HG02970 (cell line): ENCODE data around the gene PARD6A.
A peak's percentile ranks its signal among the peaks of the same experiment; 100 is the strongest.

Source experiments
- ATAC-seq: cut with Tn5 transposase; IDR thresholded peaks from one replicate; pipeline ENCODE4 v1.9.1; 2021; ENCODE audit warnings: mild to moderate bottlenecking, moderate library complexity, moderate number of reproducible peaks; ENCODE audit not compliant: unreplicated experiment, low FRiP score

Gene PARD6A

DNA sequence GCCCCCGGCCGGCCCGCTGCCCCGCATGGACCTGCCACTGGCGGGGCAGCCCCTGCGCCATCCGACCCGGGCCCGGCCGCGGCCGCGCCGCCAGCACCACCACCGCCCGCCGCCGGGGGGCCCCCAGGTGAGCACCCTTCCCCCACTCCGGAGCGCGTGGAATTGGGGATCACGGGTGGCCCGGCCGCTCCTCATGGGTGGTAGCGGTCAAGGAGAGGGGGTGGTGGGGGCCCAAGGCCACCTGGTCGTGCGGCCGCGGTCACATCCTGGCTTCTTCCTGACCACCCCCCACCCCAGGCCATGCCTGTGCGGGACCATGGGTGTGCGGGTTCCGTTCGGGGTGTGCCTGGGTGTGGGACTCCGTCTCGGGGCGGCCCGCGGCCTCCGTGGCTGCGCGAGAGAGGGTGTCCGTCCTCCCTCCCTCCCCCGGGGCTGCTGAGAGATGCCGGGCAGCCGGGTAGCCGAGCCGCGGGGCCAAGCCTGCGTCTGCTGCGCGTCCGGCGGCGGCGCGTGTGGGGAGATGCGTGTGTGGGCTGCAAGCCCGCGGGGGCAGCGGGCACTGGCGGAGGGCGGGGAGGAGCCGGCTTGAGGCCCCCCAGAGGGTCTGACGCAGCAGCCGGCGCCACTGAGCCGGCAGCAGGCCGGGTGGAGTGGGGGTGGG lies 7.5 kb upstream of the PARD6A start:
- no peak for ATAC-seq

DNA sequence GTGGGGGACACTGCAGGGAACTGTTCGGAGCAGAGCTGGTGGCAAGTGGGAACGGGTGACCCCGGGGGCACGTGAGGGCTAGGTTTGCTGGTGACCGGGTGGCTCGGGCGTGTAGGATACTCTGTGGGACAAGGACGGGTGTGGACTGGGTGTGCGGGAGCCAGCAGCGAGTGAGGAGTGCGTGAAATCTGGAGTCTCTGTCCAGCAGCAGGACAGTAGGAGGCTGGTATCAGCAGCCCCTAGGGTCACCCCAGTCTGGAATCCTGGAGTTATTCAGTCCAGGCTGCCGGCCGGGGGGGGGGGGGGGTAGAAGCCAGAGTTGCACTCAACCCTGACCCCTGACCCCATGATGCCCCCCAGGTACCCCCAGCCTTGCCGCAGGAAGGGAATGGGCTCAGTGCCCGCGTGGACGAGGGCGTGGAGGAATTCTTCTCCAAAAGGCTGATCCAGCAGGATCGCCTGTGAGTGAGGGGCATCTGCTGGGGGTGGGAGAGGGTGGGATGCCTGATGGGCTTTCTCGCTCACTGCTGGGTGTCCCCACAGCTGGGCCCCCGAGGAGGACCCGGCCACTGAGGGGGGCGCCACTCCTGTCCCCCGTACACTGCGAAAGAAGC lies 6.9 kb upstream of the PARD6A start:
- no peak for ATAC-seq

GRCh38 chr16:67654403-67654911 lies 6.3 kb upstream of the PARD6A start:
- ATAC-seq: no peak

GRCh38 chr16:67655363-67655762 lies 5.4 kb upstream of the PARD6A start:
- no peak for ATAC-seq

DNA sequence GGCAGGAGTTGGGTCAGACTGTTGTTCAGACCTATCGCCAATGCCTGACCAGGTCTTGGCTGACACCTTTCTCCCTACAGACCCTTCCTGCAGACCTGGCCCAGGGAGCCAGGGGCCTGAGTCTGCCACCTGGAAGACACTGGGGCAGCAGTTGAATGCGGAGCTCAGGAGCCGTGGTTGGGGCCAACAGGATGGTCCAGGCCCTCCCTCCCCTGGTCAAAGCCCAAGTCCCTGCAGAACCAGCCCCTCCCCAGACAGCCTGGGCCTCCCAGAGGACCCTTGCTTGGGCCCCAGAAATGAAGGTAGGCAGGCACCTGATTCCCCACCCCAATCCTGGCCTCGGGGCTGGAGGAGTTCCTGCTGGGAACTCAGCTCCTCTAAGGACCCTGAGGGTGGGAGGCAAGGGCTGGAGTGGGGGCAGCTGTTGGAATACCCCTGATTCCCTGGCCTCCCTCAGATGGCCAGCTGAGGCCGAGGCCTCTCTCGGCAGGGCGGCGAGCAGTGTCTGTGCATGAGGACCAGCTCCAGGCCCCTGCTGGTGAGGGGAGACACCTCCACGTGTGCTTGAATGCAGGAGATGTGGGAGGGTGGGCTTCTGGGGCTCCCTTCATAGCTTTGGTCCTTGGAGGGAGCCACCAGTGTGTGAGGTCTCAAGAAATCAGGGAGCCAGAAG lies 4.3 kb upstream of the PARD6A start:
- no peak for ATAC-seq

GRCh38 chr16:67657017-67657608 lies 3.6 kb upstream of the PARD6A start:
- no peak for ATAC-seq

- no peak for ATAC-seq
Measured at GRCh38 chr16:67657751-67658518, 2.8 kb upstream of the PARD6A start.

- no peak for ATAC-seq
Measured at GRCh38 chr16:67658849-67659674, 1.7 kb upstream of the PARD6A start.

GRCh38 chr16:67659675-67660563 lies 841 bp upstream of the PARD6A start, which contains the start of gene ACD:
ACD (minus strand) TSS chr16:67660260; CDS start chr16:67660220, 40 bp downstream.
- peak; percentile 63 for ATAC-seq

DNA sequence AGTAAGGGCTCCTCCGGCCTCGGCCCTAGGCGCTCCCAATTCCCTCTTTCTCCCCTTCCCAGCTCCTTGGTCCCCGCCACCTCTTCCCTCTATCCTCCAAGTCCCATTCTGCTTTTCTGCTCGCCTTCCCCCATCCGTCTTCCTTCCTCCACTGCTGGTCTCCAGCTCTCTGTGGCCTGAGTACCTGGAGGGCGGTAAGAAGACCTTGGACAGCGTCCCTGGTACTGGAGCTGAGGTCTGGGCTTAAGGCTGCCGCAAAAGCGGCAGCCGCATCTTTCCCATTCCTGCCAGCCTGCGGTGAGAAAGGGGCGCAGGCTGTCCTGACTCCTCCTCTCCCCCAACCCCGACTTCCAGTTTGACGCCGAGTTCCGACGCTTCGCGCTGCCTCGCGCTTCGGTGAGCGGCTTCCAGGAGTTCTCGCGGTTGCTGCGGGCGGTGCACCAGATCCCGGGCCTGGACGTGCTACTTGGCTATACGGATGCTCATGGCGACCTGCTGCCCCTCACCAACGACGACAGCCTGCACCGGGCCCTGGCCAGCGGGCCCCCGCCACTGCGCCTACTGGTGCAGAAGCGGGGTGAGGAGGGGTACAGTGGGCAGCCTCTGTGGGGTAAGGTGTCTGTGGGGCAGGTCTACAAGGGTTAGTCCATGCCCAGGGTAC lies 471 bp downstream of the PARD6A start:
- no peak for ATAC-seq

DNA sequence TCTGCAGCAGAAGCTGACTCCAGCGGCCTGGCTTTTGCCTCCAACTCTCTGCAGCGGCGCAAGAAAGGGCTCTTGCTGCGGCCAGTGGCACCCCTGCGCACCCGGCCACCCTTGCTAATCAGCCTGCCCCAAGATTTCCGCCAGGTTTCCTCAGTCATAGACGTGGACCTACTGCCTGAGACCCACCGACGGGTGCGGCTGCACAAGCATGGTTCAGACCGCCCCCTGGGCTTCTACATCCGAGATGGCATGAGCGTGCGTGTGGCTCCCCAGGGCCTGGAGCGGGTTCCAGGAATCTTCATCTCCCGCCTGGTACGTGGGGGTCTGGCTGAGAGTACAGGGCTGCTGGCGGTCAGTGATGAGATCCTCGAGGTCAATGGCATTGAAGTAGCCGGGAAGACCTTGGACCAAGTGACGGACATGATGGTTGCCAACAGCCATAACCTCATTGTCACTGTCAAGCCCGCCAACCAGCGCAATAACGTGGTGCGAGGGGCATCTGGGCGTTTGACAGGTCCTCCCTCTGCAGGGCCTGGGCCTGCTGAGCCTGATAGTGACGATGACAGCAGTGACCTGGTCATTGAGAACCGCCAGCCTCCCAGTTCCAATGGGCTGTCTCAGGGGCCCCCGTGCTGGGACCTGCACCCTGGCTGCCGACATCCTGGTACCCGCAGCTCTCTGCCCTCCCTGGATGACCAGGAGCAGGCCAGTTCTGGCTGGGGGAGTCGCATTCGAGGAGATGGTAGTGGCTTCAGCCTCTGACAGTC lies 1.3 kb downstream of the PARD6A start:
- ATAC-seq: no peak

DNA sequence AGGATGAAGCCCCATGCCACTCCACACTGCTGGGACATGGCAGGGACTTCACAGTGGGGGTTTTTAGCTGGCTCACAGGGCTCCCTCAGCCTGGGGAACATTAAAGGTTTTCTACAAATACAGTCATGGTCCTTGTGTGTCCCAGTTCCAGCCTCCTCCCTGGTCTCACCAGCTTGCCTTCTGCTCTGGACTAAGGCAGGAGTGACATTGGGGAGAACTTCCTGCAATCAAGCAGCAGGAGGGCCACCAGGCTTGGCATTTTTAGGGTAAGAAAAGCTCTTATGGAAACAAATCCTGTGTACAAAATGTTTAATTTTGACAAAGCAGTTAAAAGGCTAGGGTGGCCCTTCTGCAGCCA lies 1.9 kb downstream of the PARD6A start:
- ATAC-seq: no peak

DNA sequence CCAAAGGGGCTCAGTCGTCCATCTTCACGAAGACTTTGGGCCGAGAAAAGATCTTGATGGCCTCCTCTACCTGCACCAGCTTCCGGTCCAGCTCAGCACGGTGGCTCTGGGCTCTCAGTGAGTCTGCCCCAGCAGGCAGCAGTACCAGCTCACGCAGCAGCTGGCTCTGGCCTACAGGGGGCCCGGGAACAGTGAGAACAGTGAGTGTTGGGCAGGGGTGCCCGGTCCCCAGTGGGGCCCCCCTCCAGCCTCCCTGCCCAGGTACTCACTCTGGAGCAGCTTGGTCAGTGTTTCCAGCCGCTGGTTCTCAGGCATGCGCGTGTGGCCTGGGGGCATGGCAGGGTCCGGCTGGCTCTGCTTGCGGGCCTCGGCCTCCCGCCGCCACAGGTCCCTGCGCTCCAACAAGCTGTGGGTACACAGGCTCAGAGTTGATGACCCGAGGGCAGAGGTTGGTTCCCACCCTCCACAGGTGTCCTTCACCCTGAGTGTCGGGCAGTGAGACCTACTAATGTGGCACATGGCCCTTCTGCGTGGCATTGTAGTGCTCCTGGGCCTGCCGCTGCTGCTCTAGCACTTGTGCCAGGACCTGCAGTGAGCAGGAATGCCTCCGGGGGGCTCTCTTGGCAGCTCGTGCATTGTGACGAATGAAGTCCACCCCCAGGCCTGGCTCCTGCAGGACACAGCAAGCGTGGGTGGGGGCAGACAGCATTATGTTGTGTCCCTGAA lies 2.6 kb downstream of the PARD6A start:
- no peak for ATAC-seq

- no peak for ATAC-seq
Measured at GRCh38 chr16:67663877-67664222, 3.1 kb downstream of the PARD6A start.

DNA sequence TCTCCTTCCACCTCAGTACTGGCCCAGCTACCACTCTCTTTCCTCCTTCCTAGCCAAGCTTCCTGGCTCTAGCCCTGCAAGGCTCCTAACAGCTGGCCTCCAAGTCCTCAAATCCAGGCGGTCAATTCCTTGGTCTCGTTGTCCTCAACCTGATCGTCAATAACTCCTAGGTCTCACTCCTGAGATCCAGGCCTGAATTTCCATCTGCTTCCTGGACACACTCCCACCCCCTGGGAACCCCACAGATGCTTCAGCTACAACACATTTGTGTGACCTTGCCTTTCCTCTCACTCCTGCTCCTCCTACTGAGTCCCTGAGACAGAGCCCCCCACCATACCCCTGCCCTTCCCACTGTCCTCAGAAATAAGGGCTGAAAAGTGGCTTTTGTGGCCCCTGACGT lies 3.5 kb downstream of the PARD6A start:
- no peak for ATAC-seq

DNA sequence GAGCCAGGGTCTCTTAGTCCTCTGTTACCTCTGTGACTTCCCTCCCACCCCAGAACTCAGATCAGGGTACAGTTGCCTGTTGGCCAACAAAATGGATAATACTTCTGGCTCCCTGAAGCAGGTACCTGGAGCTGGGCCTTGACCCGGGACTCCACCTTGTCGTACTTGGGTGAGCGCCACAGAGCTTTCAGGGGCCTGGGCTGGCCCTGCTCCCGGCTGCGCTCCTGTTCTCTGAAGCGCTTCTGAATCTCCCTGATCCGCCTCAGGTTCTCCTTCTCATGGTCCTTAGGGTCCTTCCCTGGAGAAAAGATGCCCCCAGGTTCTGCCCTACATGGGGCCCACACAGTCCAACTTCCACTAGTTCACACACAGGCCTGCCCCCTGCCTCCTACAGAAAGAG lies 4.1 kb downstream of the PARD6A start:
- no peak for ATAC-seq

GRCh38 chr16:67665598-67665997 lies 4.8 kb downstream of the PARD6A start:
- no peak for ATAC-seq
